Activated effector memory CD4-positive, alpha-beta T cell treated with anti-CD3 and anti-CD28 coated beads, Interleukin-2, amount 50 U/mL, for 16 hours (primary cell): Measurements from ENCODE around the gene UBE2H.
A peak's percentile ranks its signal among the peaks of the same experiment; 100 is the strongest.

Source experiments
- DNase-seq: peaks from one replicate; pipeline ENCODE4 v3.0.0-alpha.2; 2020

Gene UBE2H

DNA sequence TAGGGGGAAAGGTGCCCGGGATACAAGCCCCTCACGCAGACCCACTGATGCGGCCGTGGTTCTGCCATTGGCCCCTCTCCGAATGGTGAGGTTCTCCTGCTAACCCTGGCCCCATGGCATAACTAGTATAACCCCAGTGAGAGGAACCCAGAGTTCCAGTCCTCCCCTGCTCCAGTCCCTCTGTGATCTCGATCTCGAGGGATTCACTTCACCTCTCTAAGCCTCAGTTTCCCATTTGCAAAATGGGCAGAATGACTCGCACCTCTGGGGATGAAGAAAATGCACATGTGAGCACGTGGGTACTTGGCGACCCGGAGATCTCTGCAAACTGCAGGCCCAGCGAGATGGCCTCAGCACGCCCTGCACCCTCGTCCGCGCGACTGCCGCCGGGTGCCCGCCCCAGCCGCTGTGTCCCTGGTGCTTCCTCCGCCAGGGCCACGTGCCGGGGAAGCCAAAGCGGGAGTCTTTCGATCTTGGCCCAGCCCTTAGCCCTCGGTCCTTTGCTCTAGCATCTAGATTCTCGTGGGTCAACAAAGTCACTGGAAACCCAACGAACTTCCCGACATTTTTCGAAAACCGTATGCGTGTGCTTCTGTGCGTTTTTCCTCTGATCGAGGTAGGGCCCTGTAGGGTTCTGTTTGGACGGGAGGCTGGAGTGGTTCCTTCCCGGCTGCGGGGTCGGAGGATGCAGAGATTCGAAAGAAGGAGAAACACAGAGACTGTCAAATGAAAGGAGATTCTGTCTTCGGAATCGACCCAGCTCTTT is 169.8 kb downstream of the UBE2H start:
- DNase-seq: no peak

GRCh38 chr7:129781928-129782817 is 170.6 kb downstream of the UBE2H start:
- DNase-seq: peak; percentile 69

DNA sequence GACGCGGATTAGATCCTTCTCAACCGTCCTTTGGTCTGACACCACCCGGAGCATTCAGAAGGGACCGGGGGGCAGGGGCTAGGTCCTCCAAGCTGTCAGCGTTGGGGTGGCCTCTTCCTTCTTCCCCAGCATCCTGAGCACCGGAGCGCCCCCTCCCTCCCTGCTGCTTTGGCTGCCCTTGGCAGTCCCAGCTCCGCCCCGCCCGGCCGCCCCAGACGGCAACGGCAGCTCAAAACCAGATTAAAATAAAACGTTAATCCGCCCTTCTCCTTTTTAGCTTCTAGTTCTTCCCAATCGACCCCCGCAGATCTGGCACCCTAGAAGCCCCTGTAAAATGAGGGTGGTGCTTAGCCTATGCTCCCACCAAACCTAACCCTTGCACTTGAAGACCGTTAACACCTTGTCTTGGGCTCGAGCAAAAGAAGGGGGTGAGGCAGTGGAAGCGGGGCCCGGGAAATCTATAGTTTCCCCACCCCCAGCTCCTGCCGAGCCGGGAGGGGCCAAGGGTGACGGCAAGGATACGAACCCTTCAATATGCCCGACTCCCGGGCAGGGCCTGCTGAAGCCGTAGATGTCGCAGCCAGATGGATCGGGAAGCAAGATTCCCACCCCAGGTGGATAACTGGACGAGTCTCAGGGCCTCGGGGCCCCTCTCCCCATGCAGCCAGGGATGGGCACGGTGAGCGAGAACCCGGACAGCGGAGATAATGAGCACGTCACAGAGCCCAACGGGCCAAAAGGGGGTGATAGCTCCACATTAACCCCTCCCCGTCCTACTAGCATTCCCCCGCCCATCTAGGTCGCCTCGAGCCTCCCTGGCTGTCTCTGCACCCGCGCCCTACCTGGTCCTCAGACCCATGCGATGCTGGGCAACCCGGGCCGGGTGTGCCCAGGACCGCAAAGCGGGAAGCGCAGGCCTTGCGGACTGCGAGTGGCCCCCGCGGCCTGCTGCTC is 171.5 kb downstream of the UBE2H start:
- DNase-seq: peak; percentile 70
